Brain pericyte (primary cell): ENCODE results near the gene ALG3.

Experiments
- DNase-seq: peaks from one replicate; pipeline ENCODE4 v3.0.0-alpha.2; 2012; ENCODE audit warnings: low read depth, low spot score

The ALG3 gene

GRCh38 chr3:184235381-184236032 lies 13.3 kb downstream of the ALG3 start:
- no peak for DNase-seq

- DNase-seq: no peak
Measured at GRCh38 chr3:184234671-184235380, 13.9 kb downstream of the ALG3 start.

- no peak for DNase-seq
Measured at GRCh38 chr3:184234224-184234623, 14.5 kb downstream of the ALG3 start.

DNA sequence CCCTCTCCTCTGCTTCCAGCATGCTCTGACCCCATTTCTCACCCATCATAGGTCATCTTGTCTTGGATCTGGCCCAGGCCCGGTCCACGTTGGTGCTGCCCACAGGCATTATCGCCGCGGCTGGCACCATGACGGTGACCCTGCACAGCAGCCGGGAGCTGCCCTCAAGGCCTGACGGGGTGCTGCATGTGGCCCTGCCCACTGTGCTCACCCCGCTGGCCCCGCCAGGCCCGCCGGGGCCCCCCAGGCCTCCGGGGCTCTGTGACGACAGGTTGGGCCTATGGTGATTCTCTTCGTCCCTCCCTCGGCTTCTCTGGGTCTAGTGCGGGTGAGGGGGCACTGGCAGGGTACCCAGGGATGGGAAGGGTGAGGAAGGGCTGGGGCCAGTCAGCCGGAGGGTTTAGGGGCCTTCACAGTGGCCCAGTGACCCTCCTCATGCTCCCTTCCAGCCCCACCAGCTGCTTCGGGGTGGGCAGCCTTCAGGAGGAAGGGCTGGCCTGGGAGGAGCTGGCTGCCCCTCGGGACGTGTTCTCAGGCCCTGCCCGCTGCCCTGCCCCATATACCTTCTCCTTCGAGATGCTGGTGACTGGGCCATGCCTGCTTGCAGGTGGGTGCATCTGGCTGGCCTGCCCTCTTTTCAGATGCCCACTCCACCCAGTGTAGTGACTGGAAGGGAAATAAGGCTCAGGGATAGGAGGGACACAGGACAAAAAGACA lies 15.5 kb downstream of the ALG3 start:
- no peak for DNase-seq

DNA sequence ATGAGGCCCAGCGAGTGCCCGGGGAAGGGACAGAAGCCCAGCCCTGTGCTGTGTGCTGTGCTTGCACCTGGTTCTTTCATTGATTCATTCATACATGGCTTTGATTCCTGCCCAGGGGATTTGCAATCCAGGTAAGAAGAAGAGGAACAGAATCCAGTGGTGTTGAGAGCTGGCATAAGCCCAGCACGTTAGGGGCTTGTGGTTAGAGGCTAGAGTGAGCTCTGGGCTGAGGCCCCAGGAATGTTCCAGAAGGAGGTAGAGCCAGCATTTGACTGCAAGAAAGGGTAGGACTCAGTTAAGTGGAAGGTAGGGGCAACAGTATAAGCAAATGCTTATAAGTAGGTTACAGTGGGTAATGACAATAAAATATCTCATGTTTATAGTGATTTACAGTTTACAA lies 17.1 kb downstream of the ALG3 start:
- no peak for DNase-seq

DNA sequence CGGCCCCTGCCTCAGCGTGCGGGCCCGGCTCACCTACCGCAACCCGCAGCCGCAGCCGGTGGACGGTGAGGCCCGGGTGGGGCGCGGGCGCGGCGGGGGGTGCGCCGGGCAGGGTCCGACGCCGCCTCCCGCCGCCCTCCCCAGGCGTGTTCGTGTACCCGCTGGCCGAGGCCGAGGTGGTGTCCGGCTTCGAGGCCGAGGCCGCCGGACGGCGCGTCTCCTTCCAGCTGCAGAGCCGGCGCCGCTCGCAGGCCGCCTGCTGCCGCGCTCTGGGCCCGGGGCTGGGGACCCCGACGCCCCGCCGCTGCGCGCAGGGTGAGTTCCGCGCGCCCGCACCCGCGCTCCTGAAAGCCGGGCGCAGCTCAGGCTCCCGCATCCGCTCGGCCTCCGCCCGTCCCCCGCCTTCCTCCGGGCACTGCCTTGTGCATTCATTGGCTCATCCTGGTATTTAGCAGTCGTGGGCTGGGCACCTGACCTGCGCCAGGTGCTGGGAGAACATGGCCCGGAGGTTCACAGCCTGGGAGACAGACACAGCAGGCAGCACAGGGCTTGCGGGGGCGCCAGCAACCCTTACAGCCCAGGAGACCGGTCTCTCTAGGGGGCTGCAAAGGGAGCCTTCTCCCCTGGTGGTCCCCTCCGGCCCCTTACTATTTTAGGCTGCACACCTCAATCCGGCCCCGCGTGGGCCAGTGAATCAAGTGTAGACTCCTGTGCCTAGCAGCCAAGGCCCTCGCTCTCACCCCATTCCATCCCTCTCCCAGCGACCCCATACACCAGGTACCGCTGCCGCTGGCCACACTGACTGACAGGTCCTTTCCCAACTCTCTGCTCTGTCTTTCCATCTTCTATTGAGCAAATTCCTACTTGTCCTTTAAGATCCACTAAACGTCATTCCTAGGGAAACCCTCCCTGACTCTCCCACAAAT lies 17.9 kb downstream of the ALG3 start:
- DNase-seq: no peak

GRCh38 chr3:184230081-184230602 lies 18.6 kb downstream of the ALG3 start:
- no peak for DNase-seq

GRCh38 chr3:184229394-184230080 lies 19.2 kb downstream of the ALG3 start, which contains the start of gene VWA5B2:
Gene VWA5B2, plus strand, starts transcription at chr3:184229585. Its CDS starts 944 bp downstream, at chr3:184230529.
- DNase-seq: no peak

DNA sequence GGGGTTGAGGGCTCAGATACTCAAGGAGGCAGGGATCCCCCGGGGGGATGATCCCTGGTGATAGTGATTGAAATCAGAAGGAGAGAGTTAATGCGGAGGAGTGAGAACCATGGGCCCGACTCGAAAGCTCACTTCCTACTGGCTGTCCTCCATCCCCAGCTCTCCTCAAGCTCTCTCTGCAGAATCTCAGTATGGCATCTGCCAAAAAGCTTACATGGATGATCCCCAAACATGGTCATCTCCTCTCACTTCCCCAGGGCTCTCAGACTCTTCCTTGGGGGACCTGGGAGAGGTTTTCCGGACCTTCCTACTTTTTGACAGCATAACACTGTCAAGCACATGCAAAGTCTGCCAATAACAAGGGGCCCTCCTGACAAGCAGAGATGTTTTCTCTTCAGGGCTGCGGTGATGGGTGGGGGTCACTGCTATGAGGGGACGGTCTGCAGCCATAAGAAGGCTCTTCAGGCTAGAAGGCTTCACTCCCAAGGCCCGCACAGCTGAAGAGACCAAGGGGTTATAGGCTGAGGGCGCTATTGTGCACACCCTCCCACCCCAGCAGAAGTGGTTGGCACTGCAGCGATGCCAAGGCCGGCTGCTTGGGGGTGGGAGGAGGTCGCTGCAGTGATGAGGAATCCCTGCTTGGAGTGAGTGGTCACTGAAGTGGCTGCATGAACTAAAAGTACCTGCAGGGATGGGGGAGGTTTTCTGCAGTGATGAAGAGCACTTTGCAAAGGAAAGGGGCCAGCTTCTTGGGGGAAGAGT lies 20.2 kb downstream of the ALG3 start:
- DNase-seq: no peak

GRCh38 chr3:184227481-184227935 lies 21.3 kb downstream of the ALG3 start:
- no peak for DNase-seq

- no peak for DNase-seq
Measured at GRCh38 chr3:184223946-184224345, 24.8 kb downstream of the ALG3 start.

GRCh38 chr3:184222521-184222920 lies 26.2 kb downstream of the ALG3 start:
- no peak for DNase-seq

DNA sequence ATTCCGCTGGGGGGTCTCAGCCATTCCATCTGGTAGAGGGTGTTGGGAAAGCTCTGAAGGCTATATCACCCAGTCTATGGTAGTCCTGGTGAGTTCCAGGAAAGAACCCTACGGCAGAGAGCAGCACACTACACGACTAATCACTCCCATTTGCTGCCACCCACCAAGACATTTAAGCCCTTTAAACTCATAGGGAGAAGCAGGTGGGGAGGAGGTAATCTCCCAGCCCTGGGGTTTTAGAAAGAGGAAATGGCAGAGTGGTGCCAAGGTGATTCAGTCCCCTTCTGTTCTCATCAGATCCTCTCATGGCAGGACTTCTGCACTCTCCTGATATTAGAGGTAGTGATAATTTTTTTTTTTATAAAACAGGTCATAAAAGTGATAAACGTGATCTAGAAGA lies 29.9 kb downstream of the ALG3 start:
- DNase-seq: no peak

DNA sequence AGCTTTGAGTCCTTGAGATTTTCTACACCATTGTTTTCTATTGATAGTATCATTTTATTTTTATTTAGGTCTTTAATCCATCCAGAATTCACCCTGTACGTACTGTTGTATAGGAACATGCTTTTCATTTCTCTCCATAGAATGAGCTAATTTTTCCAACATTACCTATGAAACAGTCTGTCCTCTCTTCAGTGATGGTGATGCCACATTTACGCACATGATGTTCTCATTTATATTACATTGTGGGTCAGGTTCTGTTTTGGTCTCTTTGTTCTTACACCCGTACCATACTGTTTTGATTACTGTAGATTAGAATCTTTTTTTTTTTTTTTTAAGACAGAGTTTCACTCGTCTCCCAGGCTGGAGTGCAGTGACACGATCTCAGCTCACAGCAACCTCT lies 37.0 kb downstream of the ALG3 start:
- DNase-seq: no peak

- DNase-seq: no peak
Measured at GRCh38 chr3:184211297-184211696, 37.5 kb downstream of the ALG3 start.

- DNase-seq: no peak
Measured at GRCh38 chr3:184209146-184209923, 39.4 kb downstream of the ALG3 start.

DNA sequence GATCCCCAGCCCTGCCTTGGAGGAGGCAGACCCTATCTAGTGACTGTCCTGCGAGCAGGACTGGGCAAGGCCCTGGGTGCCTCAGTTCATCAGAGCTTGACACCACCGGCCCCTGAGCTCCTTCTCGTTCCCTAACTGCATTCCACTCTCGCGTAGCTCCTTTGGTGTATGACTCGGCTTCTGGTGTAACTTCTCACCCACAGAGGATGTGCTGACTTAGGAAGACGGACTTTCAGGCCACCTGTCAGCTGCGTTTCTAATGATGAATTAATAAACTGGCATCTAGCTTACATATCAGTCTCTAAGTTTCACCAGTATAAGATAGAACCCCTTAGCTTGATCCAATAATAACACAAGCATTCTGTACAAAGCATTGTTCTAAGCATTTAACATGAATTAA lies 45.2 kb downstream of the ALG3 start:
- no peak for DNase-seq

DNA sequence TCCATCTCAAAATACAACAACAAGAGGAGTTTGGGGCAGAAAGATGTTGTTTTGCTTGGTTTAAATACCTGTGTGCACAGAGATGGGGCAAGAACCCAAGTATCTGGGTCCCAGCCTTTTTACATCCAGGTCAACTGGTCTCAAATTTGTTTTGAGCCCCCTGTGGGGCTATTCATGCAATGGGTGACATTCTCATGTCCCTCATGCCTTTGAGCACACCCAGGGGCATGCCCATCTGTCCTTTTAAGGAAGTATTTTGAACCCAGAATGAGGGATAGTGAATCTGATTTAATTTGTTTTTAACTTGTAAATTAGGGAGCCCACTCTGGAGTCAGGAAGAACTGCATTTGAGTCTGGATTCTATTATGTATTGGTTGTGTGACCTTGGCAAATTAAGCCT lies 47.9 kb downstream of the ALG3 start:
- DNase-seq: no peak

DNA sequence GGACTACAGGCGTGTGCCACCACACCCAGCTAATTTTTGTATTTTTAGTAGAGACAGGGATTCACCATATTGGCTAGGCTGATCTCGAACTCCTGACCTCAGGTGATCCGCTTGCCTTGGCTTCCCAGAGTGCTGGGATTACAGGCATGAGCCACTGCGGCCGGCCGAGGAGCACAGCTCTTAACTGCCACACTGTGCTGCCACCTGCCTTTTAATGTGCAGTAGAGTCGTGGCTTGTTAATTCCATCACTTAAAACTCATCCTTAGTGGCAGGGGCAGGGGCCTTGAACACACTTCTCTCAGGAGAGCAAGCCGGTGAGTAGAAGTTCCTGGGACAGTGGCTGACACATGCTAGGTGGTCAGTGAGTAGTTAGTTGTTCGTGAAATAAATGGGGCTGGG lies 50.3 kb downstream of the ALG3 start:
- DNase-seq: no peak
